ENCODE data around the gene TRIM73. TPM values are rescaled to one million over a fixed set of nuclear protein-coding genes. Genes with fewer than 3 reads are reported as not detected.
A peak's percentile ranks its signal among the peaks of the same experiment; 100 is the strongest.
"Not testable (repeated sequence)": the region's sequence is repeated elsewhere in the genome, so short reads cannot be mapped to it uniquely, and the experiment has no call there.

The TRIM73 gene
- total RNA-seq, 1 donor from 2014 or later = 7.9 TPM

DNA sequence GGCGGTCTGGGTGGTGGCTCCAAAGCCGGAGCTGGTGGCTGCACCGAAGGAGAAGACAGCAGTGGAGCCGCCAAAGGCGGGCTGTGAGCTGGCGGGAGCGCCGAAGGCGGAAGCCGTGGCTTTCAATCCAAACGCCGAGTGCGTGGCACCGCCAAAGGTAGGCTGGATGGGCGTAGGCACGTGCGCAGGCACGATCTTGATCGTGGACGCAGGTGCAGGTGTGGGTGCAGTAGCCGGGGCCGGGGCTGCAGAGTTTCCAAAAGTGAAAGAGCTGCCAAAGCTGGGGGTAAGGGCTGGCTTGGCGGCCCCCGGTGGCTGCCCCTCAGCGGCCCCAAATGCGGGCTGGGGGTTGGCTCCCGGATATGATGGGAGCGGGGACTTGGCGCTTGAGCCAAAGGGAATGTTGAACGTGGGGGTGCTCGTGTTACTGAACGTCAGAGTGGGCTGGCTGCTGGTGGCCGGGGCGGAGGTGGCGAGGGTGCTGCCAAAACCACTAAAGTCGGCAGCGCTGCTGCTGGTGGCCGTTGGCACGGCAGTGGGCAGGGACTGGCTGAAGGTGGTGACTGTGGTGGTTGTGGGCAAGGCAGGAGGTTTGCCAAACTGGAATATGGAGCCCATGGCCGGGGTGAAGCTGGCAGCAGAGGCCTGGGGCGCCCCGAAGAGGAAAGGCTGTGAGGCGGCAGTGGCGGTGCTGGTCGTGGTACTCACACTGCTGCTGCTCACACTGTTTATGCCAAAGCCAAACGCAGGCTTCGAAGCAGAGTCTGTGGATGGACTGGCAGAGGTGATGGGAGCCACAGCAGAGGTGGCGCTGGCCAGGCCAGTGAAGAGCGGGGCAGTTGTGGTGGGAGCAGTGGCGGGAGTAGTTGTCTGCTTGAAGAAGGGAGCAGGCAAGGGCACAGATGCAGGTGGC, 26.6 kb downstream of the TRIM73 start:
- not testable (repeated sequence) for H3K27ac Mint-ChIP-seq; H3K36me3 Mint-ChIP-seq; H3K4me3 Mint-ChIP-seq; H3K27me3 Mint-ChIP-seq; H3K9me3 Mint-ChIP-seq; DNase-seq (ENCODE audit: extremely low spot score, unreplicated experiment); H3K4me1 Mint-ChIP-seq (ENCODE audit: unreplicated experiment)

DNA sequence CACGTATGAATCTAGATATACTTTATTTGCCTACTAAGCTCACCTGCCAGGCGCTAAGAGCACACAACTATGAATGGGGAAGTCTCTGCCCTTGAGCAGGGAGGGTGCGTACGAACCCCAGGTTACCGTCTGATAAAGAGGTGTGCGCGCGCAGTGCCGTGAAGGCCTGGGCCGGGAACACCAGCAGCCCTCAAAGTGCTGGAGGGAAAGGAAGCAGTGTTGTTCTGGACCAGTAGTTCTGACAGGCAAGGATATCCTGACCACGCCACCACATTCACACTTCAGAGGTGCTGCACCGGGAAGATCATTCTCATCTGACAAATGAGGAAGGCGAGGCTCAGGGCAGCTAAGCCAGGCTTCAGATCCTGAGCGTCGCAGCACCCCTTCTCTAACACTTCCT, 28.1 kb downstream of the TRIM73 start:
- not testable (repeated sequence) for H3K9me3 Mint-ChIP-seq, H3K27me3 Mint-ChIP-seq, H3K4me3 Mint-ChIP-seq

GRCh38 chr7:75439000-75439399, 43.6 kb downstream of the TRIM73 start:
- DNase-seq (ENCODE audit: extremely low spot score, unreplicated experiment); H3K4me1 Mint-ChIP-seq (ENCODE audit: unreplicated experiment); H3K36me3 Mint-ChIP-seq; H3K9me3 Mint-ChIP-seq; H3K4me3 Mint-ChIP-seq; H3K27ac Mint-ChIP-seq; H3K27me3 Mint-ChIP-seq: not testable (repeated sequence)
- peak; percentile 45 for TF ChIP-seq CTCF (conservative IDR thresholded peaks at IDR 0.05)

More for the DNA sequence above, 28.1 kb downstream of the TRIM73 start:
- DNase-seq (ENCODE audit: extremely low spot score, unreplicated experiment); H3K4me1 Mint-ChIP-seq (ENCODE audit: unreplicated experiment); H3K27ac Mint-ChIP-seq; H3K36me3 Mint-ChIP-seq: not testable (repeated sequence)

GRCh38 chr7:75442101-75442464, 46.7 kb downstream of the TRIM73 start:
- peak overlapping the region; percentile 88 for H3K27ac Mint-ChIP-seq
- H3K27me3 Mint-ChIP-seq; H3K9me3 Mint-ChIP-seq; H3K36me3 Mint-ChIP-seq; DNase-seq (ENCODE audit: extremely low spot score, unreplicated experiment); H3K4me1 Mint-ChIP-seq (ENCODE audit: unreplicated experiment): not testable (repeated sequence)
- peak overlapping the region; percentile 91 for H3K4me3 Mint-ChIP-seq

DNA sequence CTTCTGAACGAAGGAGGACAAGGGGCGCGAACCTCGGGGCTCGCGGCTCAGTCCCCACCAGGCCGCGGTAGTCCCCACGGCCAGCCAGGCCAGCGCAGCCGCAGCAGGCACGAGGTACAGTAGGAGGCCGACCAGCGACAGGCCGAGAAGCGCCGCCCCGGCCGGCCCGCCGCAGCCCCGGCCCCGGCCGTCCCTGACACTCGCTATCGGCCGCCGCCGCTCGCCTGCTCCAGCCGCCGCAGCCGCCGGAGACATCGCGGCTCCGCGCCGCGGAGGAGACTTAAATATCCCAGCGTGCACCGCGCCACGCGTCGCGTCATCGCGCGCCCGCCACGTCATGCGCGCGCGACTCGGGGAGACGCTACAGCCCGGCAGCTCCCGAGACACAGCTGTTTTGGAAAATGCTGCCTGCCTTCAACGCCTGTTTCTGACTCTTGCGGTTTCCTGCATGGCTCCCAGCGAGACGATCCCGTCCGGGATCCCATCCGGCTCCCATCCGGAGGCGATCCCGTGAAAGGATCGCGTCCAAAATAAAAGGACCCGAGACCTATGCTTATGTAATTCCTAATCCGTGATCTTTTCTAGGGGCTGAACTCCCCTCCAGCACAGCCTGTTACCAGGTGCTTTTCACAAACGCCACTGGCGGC, 47.2 kb downstream of the TRIM73 start:
- H3K9me3 Mint-ChIP-seq; H3K36me3 Mint-ChIP-seq; H3K27me3 Mint-ChIP-seq; H3K4me1 Mint-ChIP-seq (ENCODE audit: unreplicated experiment): not testable (repeated sequence)
- Mint-ChIP-seq H3K4me3 (peak overlapping the region; percentile 93), H3K27ac (peak overlapping the region; percentile 91)
- DNase-seq (ENCODE audit: extremely low spot score, unreplicated experiment) = peak; percentile 78

DNA sequence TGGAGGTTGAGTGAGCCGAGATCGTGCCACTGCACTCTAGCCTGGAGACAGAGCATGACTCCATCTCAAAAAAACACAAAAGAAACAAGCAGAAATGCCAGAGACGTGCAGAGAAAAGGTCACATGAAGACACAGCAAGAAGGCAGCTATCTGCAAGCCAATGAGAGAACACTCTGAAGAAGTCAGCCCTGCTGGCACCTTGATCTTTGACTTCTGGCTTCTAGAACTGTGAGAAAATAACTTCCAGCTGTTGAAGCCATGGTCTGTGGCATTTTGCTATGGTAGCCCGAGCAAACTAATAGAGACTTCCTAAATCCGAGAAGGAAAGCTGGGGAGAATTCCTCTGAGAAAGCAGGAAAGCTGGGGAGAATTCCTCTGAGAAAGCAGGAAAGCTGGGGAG, 54.5 kb downstream of the TRIM73 start:
- H3K4me3 Mint-ChIP-seq; H3K27me3 Mint-ChIP-seq; DNase-seq (ENCODE audit: extremely low spot score, unreplicated experiment); H3K4me1 Mint-ChIP-seq (ENCODE audit: unreplicated experiment); H3K9me3 Mint-ChIP-seq; H3K27ac Mint-ChIP-seq; H3K36me3 Mint-ChIP-seq: not testable (repeated sequence)

- not testable (repeated sequence) for H3K4me1 Mint-ChIP-seq (ENCODE audit: unreplicated experiment); H3K27me3 Mint-ChIP-seq; H3K27ac Mint-ChIP-seq; DNase-seq (ENCODE audit: extremely low spot score, unreplicated experiment); H3K36me3 Mint-ChIP-seq; H3K4me3 Mint-ChIP-seq; H3K9me3 Mint-ChIP-seq
- peak; percentile 70 for TF ChIP-seq CTCF (conservative IDR thresholded peaks at IDR 0.05)
These were observed 57.1 kb downstream of the TRIM73 start for GRCh38 chr7:75452494-75452955.

Other genes starting within 250 kb of the TRIM73 start
- 44.9 and 65.6 TPM in 2 replicates for gene POM121C, start 90.7 kb downstream of the TRIM73 start, total RNA-seq (ENCODE audit: low replicate concordance)
- not detected in 2 replicates for gene SPDYE5, start 96.7 kb downstream of the TRIM73 start, total RNA-seq (ENCODE audit: low replicate concordance)